GM19372 (cell line): ENCODE measurements around the gene PTPN13.
"Not testable (repeated sequence)": the region's sequence is repeated elsewhere in the genome, so short reads cannot be mapped to it uniquely, and the experiment has no call there.

Experiments used
- ATAC-seq: cut with Tn5 transposase; IDR thresholded peaks from one replicate; pipeline ENCODE4 v1.9.1; 2021; ENCODE audit warnings: mild to moderate bottlenecking, low read depth, moderate library complexity; ENCODE audit not compliant: unreplicated experiment

The PTPN13 gene

DNA sequence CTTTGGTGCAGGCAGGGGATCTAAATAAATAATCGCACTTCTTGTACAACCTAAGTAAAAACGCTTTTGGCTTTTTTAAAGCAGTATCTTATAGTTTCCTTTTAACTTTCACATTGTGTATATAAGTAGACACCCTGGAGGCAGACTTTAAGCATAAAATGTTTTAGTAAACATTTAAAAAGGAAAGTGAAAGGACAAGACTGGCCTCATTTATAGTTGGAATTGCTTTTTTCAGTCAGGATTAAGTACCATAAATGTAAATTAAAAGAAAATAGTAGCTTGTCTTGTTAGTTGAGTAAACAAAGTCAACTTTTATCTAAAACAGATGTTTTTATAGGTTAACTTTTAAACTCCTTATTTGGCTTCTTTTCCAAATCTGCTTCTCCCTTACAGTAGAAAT is 39.7 kb downstream of the PTPN13 start:
- ATAC-seq = no peak

DNA sequence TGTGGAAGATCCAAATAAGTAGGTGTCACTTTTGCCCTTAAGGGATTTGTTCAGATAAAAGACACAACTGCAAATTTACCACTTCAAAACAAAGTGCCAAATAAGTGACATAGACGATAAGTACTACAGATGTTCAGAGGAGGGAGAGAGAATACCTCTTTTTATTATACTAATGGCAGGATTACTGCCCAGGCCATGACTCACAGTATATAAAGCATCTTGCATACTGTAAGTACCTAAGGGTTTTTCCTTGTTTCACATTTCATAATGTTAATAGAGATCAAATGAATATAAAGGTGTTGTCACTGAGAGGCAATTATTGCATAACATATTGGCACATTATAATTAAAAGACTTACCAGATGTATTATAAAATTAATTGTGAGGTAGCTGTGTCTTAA is 46.4 kb downstream of the PTPN13 start:
- ATAC-seq = no peak

DNA sequence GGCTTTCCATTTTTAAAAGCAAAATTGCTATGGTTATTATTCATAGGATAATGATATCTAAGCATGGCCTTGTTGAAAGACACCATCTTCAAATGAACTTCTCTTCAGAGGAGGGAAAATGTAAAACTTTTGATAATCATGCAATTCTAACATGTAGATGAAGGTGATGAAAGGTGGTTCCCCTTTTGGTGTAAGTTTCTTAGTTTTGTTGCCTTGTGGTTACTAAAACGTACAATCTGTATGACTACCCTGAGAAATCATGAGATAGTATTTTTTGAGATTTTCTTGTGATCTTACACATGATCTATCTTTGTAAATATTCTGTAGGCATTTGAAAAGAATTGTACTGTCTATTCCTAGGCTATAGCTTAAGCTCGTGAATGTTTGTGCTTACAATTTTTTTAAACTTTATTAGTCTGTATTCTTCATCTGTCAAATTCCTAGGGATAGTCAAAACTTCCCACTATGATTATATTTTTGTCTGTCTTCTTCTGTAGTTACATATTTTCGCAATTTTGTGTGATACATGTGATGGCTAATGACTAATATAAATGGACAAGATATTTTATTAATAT is 47.5 kb downstream of the PTPN13 start:
- ATAC-seq = no peak

DNA sequence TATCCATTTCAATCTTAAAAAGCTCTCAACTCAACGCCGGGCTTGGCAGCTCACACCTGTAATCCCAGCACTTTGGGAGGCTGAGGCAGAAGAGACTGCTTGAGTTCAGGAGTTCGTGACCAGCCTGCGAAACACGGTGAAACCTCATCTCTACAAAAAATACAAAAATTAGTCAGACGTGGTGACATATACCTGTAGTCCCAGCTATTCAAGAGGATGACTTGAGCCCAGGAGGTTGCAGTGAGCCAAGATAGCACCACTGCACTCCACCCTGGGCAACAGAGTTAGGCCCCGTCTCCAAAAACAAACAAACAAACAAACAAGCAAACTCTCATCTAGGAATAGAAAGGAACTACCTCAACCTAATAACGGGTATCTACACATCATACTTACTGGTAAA is 50.8 kb downstream of the PTPN13 start:
- ATAC-seq = no peak

DNA sequence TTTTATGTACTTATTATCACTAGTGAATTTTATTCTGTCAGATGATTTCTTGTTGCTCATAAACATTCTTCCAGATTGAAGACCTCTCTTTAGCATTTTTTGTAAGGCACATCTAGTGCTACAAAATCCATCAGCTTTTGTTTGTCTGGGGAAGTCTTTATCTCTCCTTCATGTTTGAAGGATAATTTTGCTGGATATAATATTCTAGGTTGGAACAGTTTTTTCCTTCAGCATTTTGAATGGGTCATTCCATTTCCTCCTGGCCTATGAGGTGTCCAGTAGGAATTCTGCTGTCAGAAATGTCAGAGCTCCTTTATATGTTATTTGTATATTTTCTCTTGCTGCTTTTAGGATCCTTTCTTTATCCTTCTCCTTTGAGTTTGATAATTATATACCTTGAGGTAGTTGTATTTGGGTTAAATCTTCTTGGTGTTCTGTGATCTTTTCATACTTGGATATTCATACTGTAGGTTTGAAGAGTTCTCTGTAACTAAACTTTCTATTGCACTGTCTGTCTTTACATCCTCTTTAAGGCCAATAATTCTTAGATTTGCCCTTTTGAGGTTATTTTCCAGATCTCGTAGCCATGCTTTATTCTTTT is 58.3 kb downstream of the PTPN13 start:
- ATAC-seq = no peak

DNA sequence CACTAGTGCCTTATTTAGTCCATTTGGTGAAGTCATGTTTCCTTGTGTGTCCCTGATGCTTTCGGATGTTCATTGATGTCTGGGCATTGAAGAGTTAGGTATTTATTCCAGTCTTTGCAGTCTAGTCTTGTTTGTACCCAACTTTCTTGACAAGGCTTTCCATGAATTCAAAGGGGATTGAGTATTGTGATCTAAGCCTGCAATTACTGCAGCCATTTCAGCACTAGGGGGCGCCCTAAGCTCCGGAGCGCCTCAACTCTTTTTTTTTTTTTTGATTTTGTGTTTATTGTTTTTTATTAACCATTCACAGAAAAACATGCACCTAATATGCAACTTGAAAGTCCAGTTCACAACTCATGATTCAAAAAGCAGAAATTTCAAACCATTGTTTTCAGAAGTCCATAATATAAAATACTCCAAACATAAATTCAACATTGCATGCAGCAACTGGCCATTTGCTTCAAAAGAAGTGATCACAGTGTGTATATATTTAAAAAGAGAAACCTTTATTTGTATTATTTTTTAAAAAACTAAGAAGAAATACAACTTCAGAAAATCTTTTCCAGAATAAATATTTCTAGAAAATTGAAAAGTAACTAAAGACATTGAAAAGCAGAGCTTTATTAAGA is 59.2 kb downstream of the PTPN13 start:
- ATAC-seq = no peak

DNA sequence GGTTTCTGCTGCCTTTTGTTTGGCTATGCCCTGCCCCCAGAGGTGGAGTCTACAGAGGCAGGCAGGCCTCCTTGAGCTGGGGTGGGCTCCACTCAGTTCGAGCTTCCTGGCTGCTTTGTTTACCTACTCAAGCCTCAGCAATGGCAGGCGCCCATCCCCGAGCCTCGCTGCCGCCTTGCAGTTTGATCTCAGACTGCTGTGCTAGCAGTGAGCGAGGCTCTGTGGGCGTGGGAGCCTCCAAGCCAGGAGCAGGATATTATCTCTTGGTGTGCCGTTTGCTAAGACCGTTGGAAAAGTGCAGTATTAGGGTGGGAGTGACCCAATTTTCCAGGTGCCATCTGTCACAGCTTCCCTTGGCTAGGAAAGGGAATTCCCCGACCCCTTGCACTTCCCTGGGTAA is 62.7 kb downstream of the PTPN13 start:
- ATAC-seq = not testable (repeated sequence)

DNA sequence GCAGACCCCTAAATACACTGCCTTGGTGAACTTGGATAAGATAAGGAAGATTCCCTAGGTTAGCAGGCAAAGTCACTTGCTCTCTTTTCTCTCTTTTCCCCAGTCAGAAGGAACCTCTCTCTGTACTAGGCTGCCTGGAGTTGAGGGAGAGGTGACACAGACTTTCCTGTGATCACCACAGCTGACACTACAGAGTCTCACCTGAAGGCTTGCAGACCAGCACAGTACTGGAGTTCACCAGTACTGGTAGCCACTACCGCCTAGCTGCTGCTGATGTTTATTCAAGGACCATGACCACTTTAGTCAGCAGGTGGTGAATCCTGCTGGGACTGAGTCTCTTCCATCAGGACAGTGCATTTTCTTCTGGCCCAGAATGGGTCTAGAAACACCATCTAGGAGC is 63.3 kb downstream of the PTPN13 start:
- no peak for ATAC-seq

DNA sequence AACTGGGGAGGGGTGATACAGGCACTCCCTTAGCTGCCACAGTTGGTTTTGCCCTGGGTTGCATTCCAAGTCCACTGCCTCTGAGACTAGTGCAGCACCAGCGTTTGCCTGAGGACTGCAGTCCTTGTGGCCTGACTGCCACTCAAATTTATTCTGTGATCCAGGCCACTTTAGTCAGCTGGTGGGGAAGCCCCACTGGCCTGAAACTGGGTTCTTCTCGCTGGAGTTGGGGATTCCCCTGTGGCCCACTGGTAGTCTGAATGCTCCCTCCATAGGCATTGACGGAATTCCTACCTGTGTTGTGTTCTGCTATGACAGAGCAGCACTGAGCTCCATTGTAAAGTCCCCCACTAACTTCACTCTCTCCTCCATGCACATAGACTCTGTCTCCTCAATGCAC is 63.8 kb downstream of the PTPN13 start:
- no peak for ATAC-seq

DNA sequence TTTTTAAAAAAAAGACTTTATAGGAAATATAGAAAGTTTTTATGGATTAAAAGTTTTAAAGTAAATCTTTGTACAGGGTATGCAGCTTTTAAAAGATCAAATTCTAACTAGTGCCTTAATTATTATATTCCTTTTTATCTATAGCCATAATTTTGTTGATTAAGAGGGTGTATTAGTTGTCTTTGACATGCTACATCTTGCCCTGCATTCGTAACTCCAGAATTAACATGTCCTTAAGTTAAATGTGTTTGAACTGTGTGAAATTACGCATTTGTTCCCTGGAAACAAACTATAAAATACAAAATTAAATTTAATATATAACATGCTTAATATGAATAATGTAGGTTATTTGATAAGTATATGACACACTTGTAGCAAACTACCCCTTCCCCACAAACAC is 66.3 kb downstream of the PTPN13 start:
- ATAC-seq = no peak

DNA sequence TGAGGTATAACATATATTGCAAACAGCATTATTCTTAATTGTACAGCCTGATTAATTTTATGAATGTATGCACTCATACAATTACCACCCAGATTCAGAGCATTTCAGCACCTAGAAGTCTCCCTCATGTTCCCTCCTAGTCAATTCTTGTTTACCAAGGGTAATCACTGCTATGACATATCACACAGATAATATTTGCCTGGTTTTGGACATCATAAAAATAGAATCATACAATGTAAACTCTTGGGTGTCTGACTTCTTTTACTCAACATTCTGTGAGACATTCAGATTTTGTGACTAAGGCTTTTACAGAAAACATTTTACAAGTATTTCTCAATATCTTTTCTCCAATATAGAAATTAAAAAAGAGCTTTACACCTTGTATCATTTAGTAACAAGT is 66.9 kb downstream of the PTPN13 start:
- no peak for ATAC-seq

DNA sequence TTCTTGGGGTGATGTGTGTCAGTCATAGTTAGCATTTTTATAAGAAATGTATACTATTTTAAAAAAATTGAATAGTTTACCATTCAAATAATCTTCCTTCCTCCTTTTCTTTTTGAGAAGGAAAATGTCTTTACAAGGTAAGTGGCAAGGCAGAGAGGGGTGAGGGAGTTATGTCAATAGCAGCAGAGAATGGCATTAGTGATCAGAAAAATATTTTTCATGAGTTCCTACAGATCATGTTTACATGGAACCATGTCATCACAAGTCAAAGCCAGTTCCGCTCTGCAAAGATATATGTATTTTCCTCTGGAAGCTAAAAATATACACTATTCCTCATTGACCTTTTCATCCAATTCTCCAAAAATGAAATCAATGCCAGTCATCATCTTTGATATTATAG is 67.3 kb downstream of the PTPN13 start:
- no peak for ATAC-seq

DNA sequence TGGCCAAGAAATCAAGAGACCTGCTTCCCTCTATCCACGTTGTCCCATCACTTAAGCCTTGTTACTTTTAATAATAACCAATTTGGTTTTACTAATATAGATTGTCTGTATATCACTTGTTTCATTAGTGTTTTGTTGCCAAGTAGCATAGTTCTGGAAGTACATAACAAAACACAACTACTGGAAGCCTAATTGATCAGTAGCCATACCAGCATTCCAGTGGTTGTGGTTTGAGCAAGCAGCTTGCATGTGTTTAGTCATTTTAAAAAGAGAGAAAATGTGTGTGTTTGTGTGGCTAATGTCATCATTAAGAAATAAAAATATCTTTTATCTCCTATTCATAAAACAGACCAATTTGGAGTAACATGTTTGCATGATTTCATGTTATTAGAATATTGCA is 70.8 kb downstream of the PTPN13 start:
- ATAC-seq = no peak

DNA sequence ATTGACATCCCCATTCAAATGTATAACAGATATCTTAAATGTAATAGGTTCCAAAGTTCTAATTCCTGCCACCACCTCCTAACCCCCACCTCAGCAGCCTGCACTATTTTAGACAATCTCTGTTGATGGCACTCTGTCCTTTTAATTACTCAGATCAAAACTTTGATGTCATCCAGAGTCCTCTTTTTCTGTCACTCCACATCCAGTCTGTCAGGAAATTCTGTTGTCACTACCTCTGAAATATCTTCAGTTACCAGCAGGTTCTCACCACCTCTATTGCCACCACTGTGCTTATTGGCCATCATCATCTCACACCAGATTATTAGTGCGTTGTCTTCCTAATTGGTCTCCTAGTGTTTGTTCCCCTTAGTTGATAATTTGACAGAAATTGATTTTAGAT is 76.2 kb downstream of the PTPN13 start:
- no peak for ATAC-seq

DNA sequence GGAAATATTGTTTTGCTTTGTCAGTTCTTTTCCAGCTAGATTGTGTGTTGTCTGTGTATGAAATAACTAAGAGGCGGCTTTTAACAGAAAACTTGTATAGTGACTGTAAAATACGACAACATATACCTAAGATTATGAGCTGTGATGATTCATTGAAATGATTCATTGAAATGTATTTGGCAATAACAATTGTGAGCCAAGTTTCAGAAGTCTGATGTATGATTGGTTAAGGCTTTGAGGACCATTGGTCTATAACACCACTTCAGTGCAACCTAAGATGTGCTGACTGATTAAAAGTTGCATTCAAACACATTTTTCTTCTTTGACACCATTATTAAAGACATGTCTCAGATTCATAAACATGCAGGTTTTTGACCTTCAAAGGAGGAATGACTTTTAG is 76.6 kb downstream of the PTPN13 start:
- no peak for ATAC-seq

DNA sequence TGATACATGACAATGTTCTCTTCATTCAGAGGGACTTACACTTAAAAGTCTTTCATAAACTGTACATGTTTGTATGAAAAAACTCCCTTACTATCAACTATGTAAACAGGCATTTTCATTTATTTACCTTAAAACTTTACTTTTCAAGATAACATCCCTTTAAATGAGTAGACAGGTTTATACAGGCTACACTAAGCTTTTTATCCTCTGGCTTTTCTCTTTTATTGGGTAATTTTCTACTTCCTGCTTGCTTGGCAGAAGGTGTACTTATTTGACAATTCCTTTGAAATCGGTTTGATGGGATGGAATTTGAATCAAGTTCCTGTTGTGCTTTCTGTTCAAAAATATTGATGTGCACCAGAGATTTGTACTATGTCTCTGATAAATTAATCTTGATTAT is 81.4 kb downstream of the PTPN13 start:
- no peak for ATAC-seq

DNA sequence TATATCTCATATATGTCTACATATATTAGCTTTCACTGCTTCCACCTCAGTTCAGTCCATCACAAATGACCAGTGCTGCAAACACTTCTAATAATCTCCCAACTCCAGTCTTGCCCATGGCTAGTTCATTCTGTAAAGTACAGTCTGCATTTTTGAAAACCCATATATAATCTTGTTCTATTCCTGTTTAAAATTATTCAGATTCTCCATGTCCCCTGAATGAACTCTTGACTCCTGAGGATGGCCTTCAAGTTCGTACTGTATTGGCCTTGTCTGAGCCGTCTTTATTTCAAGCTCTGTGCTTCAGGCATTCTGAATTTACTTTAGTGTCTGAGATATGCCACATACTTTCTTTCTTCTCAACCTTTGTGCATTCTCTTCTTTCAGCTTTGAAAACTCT is 84.7 kb downstream of the PTPN13 start:
- no peak for ATAC-seq

DNA sequence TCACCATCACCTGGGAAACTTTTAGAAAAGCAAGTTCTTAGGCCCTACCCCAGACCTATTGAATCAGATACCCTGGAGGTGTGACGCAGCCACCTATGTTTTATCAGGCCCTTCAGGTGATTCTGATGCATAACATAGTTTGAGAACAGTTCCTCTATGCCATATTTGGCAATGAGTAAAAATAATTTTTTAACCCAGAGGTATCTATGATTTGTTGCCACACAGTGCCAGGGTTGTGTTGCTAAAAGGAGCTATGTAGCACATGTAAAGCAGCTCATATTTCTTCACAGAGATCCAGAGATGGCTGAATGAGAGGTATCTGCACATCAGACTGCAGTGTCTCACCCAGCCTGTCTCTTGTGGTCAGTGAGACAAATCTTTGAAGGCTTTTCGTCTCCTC is 85.3 kb downstream of the PTPN13 start:
- no peak for ATAC-seq

DNA sequence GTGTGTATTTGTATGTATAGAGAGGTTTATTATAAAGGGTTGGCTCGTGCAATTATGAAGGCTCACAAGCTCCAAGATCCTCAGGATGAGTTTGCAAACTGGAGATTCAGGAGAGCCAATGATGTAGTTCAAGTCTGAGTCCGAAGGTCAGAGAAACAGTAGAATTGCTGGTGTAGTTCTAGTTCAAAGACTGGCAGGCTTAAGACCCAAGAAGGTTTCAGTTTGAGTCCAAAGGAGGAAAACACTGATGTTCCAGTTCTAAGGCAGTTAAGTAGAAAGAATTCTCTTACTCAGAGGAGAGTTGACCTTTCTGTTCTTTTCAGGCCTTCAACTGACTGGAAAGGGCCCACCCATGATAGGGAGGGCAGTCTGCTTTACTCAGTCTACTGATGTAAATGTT is 89.1 kb downstream of the PTPN13 start:
- no peak for ATAC-seq

DNA sequence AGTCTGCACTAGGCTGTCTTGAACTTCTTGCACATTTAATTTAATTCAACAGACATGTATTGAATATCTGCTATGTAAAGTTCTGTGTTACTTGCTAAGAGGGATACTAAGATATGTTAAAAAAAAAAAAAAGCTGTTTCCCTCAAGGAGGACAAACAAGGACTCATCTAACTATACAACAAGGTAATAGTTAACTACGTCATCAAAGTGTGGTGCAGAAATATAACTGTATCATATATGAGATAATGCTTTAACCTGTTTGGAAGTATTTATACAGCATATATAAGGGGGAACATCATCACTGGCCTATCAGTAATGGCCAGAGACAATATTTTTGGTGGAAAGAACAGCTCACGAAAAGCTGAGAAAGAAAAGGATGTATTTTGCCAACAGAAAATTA is 89.9 kb downstream of the PTPN13 start:
- ATAC-seq = no peak

DNA sequence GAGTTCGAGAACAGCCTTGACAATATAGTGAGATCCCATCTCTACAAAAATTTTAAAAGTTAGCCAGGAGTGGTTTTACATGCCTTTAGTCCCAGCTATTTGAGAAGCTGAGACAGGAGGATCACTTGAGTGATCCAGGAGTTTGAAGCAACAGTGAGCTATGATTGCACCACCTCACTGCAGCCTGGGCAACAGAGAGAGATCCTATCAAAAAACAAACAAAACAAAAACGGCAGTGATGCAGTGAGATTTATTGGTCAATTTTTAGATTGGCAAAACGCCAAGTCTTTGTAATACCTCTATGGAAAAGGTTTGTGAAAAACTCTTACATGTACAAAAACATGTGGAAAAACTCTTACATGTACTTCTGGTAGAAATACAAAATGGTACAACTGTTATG is 91.3 kb downstream of the PTPN13 start:
- ATAC-seq = no peak

DNA sequence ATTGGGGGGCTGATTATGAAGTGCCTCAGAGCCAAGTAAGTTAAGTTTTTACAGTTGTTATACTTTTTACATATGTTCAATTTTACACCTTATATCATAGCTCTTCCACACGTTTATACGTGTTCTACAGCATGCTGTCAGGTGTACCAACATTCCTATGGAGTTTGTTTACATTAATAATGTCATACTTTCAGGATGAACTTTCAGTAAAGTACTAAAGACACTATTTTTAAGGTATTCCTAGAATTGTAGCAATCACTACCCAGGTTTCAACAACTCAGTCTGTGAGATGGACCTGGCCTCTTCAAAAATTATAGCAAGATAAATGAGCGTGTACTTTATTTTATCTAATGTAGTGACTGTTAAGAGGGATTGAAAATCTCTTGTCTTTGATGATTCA is 92.6 kb downstream of the PTPN13 start:
- no peak for ATAC-seq
